HCT116 (cell line): Measurements from ENCODE around the gene PCDHB16. TPM values are rescaled to one million over a fixed set of nuclear protein-coding genes. Genes with fewer than 3 reads are reported as not detected.
"Not testable (repeated sequence)": the region's sequence is repeated elsewhere in the genome, so short reads cannot be mapped to it uniquely, and the experiment has no call there.

Experiments
- ATAC-seq: fragments of 200-7000 bp; cut with Tn5 transposase; 2 replicates; pipeline ENCODE4 v1.9.1; 2020; ENCODE audit warnings: mild to moderate bottlenecking, moderate library complexity
- BruUV-seq: library from RNA; stranded (reverse); fragments of 400-500 nt; replicated peaks from 2 replicates; lab custom pipeline; 2021; lab: Mats Ljungman, UMichigan
- CTCF ChIA-PET: fragments of 300-600 bp; sonication (Branson Sonifier 250); formaldehyde crosslinking; loops from one replicate; lab custom pipeline; 2021; ENCODE audit warnings: antibody characterized with exemption; lab: Charles Lee
- POLR2A ChIA-PET: fragments of 300-600, 350-600 bp; sonication (Branson Sonifier 250); formaldehyde crosslinking; loops from one replicate; lab custom pipeline; 2021; ENCODE audit warnings: antibody characterized with exemption; lab: Charles Lee
- RAD21 ChIA-PET, 2 experiments: fragments of 300-600 bp; sonication (Branson Sonifier 250); formaldehyde crosslinking; loops; one replicate each; lab custom pipeline; 2023; ENCODE audit warnings: low total read pairs in 2 of 2; ENCODE audit not compliant: uncharacterized antibody in 2 of 2, unreplicated experiment in 2 of 2, low non-redundant PET in 1 of 2; lab: Charles Lee
- DNase-seq: peaks from one replicate; pipeline ENCODE4 v3.0.0-alpha.2; 2010; ENCODE audit warnings: low read depth, low spot score
- H2AFZ ChIP-seq: fragments of 200-600 bp; shearing (Covaris generic), sonication (generic); 2 replicates; pipeline ENCODE4 v1.6.1; 2017; ENCODE audit warnings: low read depth, mixed run types, mixed read lengths, antibody characterized with exemption, low read length; ENCODE audit not compliant: poor library complexity, severe bottlenecking
- H3K27ac ChIP-seq: 2 replicates; pipeline ENCODE4 v1.5.1; 2012; ENCODE audit warnings: low read depth, low read length
- H3K27me3 ChIP-seq: fragments of 200-600 bp; sonication (generic); 2 replicates; pipeline ENCODE4 v1.6.1; 2016; ENCODE audit warnings: mixed run types, low read length, mixed read lengths; ENCODE audit not compliant: insufficient read depth
- H3K36me3 ChIP-seq, 2 experiments: fragments of 200-500 bp in 1 of 2; fragments of 200-600 bp in 1 of 2; sonication (Bioruptor generic) in 1 of 2; sonication (generic) in 1 of 2; 2 replicates each; pipeline versions ENCODE4 v1.5.1 to v1.6.1; 2014 to 2016; ENCODE audit warnings: low read length in 2 of 2, inconsistent platforms in 1 of 2, mixed read lengths in 1 of 2, mixed run types in 1 of 2; ENCODE audit not compliant: insufficient read depth in 2 of 2, control insufficient read depth in 1 of 2
- H3K4me1 ChIP-seq, 2 experiments: fragments of 200-600 bp in 1 of 2; sonication (generic) in 1 of 2; 2 replicates each; pipeline versions ENCODE4 v1.5.1 to v1.6.1; 2012 to 2017; ENCODE audit warnings: low read length in 2 of 2, inconsistent platforms in 1 of 2, mild to moderate bottlenecking in 1 of 2, mixed read lengths in 1 of 2, mixed run types in 1 of 2, moderate library complexity in 1 of 2; ENCODE audit not compliant: insufficient read depth in 2 of 2, control insufficient read depth in 1 of 2
- H3K4me2 ChIP-seq: fragments of 200-600 bp; sonication (generic); 2 replicates; pipeline ENCODE4 v1.6.1; 2017; ENCODE audit warnings: mixed run types, low read length, mixed read lengths
- H3K4me3 ChIP-seq, 2 experiments: fragments of 200-600 bp in 1 of 2; sonication (generic) in 1 of 2; replicated peaks in 1 of 2; 2 replicates each; pipeline ENCODE4 v1.5.1; 2011 to 2016; ENCODE audit warnings: low read length in 2 of 2, control low read depth in 1 of 2, low read depth in 1 of 2, mild to moderate bottlenecking in 1 of 2, mixed read lengths in 1 of 2, mixed run types in 1 of 2
- H3K79me2 ChIP-seq: fragments of 200-600 bp; sonication (generic); 2 replicates; pipeline ENCODE4 v1.6.1; 2017; ENCODE audit warnings: mild to moderate bottlenecking, mixed run types, low read length, moderate library complexity, mixed read lengths; ENCODE audit not compliant: insufficient read depth
- H3K9ac ChIP-seq: fragments of 200-600 bp; sonication (generic); 2 replicates; pipeline ENCODE4 v1.6.1; 2016; ENCODE audit warnings: low read length, mixed read lengths
- H3K9me2 ChIP-seq: fragments of 200-600 bp; sonication (generic), shearing (Covaris generic); 2 replicates; pipeline ENCODE4 v1.6.1; 2017; ENCODE audit warnings: mixed run types, mild to moderate bottlenecking, moderate library complexity; ENCODE audit not compliant: insufficient read depth
- H3K9me3 ChIP-seq, 2 experiments: fragments of 200-500 bp in 1 of 2; fragments of 200-600 bp in 1 of 2; sonication (Bioruptor generic) in 1 of 2; sonication (generic) in 1 of 2; 2 replicates each; pipeline ENCODE4 v1.6.1; 2014 to 2017; ENCODE audit warnings: low read length in 2 of 2, mixed read lengths in 2 of 2, inconsistent platforms in 1 of 2, low read depth in 1 of 2, mild to moderate bottlenecking in 1 of 2, mixed run types in 1 of 2, moderate library complexity in 1 of 2; ENCODE audit not compliant: control insufficient read depth in 1 of 2, insufficient read depth in 1 of 2
- H4K20me1 ChIP-seq: fragments of 200-600 bp; sonication (generic), shearing (Covaris generic); 2 replicates; pipeline ENCODE4 v1.6.1; 2017; ENCODE audit warnings: mixed run types, mild to moderate bottlenecking, moderate library complexity; ENCODE audit not compliant: insufficient read depth
- RAD21 ChIP-seq: IDR thresholded peaks from 2 replicates; pipeline ENCODE4 v1.6.1; 2012; ENCODE audit warnings: low read depth, mild to moderate bottlenecking
- intact Hi-C: fragments of 100-400 bp; cut with micrococcal nuclease; formaldehyde crosslinking; loops from 2 replicates; pipeline ENCODE4 v1.10.0; 2022
- total RNA-seq: library from RNA; stranded (reverse); gene quantifications from one replicate; pipeline ENCODE4 v1.2.1, GENCODE V29; 2021; ENCODE audit not compliant: unreplicated experiment
- TF ChIP-seq, protein P1 (sequence below), 3 experiments: fragments of 200-600 bp in 1 of 3; sonication (generic) in 1 of 3; IDR thresholded peaks in 2 of 3; conservative IDR thresholded peaks in 1 of 3; 2 replicates each; pipeline ENCODE4 v1.5.1; 2012 to 2017; ENCODE audit warnings: low read depth in 2 of 3, low read length in 2 of 3, antibody characterized with exemption in 1 of 3, borderline replicate concordance in 1 of 3, control low read depth in 1 of 3, mild to moderate bottlenecking in 1 of 3, mixed read lengths in 1 of 3, mixed run types in 1 of 3, moderate library complexity in 1 of 3; ENCODE audit not compliant: insufficient read depth in 1 of 3

The PCDHB16 gene
- total RNA-seq, 1 experiment from 2014 or later: not detected

DNA sequence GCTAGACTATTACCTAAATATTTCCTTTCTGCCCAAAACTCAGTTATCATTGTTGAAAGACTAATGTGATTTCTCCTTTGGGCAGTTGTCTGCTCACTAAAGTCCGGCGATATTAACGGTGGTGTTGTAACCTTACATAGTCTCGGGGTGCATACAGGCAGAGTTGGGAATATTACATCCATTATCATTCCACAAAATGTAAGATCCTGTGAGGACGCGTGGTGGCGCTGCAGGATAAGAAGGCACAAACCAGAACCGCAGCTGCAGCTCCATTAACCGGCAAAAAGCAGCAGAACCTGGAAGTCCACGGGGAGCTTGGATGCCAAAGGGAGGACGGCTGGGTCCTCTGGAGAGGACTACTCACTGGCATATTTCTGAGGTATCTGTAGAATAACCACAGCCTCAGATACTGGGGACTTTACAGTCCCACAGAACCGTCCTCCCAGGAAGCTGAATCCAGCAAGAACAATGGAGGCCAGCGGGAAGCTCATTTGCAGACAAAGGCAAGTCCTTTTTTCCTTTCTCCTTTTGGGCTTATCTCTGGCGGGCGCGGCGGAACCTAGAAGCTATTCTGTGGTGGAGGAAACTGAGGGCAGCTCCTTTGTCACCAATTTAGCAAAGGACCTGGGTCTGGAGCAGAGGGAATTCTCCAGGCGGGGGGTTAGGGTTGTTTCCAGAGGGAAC, 31.6 kb downstream of the PCDHB16 start, which contains the start of gene PCDHB13:
Gene PCDHB13 (plus strand): TSS at position 264 of the 684 bp plus-strand sequence. CDS start 205 bp downstream, at position 469.
- H3K4me2 ChIP-seq, H3K4me3 ChIP-seq, H3K36me3 ChIP-seq, H3K4me1 ChIP-seq, BruUV-seq, H4K20me1 ChIP-seq, intact Hi-C loops, H3K9me3 ChIP-seq, H3K79me2 ChIP-seq, H3K9ac ChIP-seq, H3K27me3 ChIP-seq, POLR2A ChIA-PET, H3K27ac ChIP-seq, H2AFZ ChIP-seq, H3K9me2 ChIP-seq, RAD21 ChIA-PET, CTCF ChIA-PET: not testable (repeated sequence)
- DNase-seq (peak; percentile 13), ATAC-seq (peak; percentile 65)
- peak; percentile 48 for TF ChIP-seq RAD21
- TF ChIP-seq, protein P1, sequence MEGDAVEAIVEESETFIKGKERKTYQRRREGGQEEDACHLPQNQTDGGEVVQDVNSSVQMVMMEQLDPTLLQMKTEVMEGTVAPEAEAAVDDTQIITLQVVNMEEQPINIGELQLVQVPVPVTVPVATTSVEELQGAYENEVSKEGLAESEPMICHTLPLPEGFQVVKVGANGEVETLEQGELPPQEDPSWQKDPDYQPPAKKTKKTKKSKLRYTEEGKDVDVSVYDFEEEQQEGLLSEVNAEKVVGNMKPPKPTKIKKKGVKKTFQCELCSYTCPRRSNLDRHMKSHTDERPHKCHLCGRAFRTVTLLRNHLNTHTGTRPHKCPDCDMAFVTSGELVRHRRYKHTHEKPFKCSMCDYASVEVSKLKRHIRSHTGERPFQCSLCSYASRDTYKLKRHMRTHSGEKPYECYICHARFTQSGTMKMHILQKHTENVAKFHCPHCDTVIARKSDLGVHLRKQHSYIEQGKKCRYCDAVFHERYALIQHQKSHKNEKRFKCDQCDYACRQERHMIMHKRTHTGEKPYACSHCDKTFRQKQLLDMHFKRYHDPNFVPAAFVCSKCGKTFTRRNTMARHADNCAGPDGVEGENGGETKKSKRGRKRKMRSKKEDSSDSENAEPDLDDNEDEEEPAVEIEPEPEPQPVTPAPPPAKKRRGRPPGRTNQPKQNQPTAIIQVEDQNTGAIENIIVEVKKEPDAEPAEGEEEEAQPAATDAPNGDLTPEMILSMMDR (IDR thresholded peaks at IDR 0.05 in 2 of 3, conservative IDR thresholded peaks at IDR 0.05 in 1 of 3; ENCODE audit: borderline replicate concordance in 1 of 3, insufficient read depth in 1 of 3, low read depth in 2 of 3, low read length in 2 of 3): peak; percentile 15 to 37 (median 23); a peak in 4 of 6 replicates

DNA sequence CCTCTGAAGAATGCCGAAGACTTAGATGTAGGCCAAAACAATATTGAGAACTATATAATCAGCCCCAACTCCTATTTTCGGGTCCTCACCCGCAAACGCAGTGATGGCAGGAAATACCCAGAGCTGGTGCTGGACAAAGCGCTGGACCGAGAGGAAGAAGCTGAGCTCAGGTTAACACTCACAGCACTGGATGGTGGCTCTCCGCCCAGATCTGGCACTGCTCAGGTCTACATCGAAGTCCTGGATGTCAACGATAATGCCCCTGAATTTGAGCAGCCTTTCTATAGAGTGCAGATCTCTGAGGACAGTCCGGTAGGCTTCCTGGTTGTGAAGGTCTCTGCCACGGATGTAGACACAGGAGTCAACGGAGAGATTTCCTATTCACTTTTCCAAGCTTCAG, 32.4 kb downstream of the PCDHB16 start:
- CTCF ChIA-PET, H3K9me3 ChIP-seq, intact Hi-C loops, H3K4me2 ChIP-seq, H4K20me1 ChIP-seq, H3K79me2 ChIP-seq, H3K4me3 ChIP-seq, POLR2A ChIA-PET, H3K27me3 ChIP-seq, H3K27ac ChIP-seq, H3K9me2 ChIP-seq, RAD21 ChIA-PET, H2AFZ ChIP-seq, ATAC-seq, BruUV-seq, DNase-seq, H3K4me1 ChIP-seq, H3K36me3 ChIP-seq, H3K9ac ChIP-seq: not testable (repeated sequence)

DNA sequence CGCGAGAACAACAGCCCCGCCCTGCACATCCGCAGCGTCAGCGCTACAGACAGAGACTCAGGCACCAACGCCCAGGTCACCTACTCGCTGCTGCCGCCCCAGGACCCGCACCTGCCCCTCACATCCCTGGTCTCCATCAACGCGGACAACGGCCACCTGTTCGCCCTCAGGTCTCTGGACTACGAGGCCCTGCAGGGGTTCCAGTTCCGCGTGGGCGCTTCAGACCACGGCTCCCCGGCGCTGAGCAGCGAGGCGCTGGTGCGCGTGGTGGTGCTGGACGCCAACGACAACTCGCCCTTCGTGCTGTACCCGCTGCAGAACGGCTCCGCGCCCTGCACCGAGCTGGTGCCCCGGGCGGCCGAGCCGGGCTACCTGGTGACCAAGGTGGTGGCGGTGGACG, 33.3 kb downstream of the PCDHB16 start:
- intact Hi-C loops, H3K4me1 ChIP-seq, H3K9ac ChIP-seq, ATAC-seq, H4K20me1 ChIP-seq, H3K9me2 ChIP-seq, H3K9me3 ChIP-seq, H3K79me2 ChIP-seq, H3K36me3 ChIP-seq, DNase-seq, CTCF ChIA-PET, H3K4me3 ChIP-seq, H2AFZ ChIP-seq, RAD21 ChIA-PET, POLR2A ChIA-PET, H3K4me2 ChIP-seq, H3K27me3 ChIP-seq, BruUV-seq, H3K27ac ChIP-seq: not testable (repeated sequence)

DNA sequence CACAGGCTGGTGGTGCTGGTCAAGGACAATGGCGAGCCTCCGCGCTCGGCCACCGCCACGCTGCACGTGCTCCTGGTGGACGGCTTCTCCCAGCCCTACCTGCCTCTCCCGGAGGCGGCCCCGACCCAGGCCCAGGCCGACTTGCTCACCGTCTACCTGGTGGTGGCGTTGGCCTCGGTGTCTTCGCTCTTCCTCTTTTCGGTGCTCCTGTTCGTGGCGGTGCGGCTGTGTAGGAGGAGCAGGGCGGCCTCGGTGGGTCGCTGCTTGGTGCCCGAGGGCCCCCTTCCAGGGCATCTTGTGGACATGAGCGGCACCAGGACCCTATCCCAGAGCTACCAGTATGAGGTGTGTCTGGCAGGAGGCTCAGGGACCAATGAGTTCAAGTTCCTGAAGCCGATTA, 33.8 kb downstream of the PCDHB16 start:
- H3K27ac ChIP-seq, ATAC-seq, H3K4me3 ChIP-seq, H3K9ac ChIP-seq, H3K79me2 ChIP-seq, H4K20me1 ChIP-seq, DNase-seq, H3K27me3 ChIP-seq, intact Hi-C loops, H3K4me2 ChIP-seq, H3K9me3 ChIP-seq, H3K9me2 ChIP-seq, H3K4me1 ChIP-seq, H3K36me3 ChIP-seq, H2AFZ ChIP-seq, CTCF ChIA-PET, POLR2A ChIA-PET, RAD21 ChIA-PET, BruUV-seq: not testable (repeated sequence)
